Trophoblast cell (in vitro differentiated cells and primary cell): ENCODE data around the gene NCOR2.
A peak's percentile ranks its signal among the peaks of the same experiment; 100 is the strongest.

Experiments
- DNase-seq, 2 donors: peaks; one replicate each; pipeline ENCODE4 v3.0.0-alpha.2; 2016
- H2AFZ ChIP-seq: 2 replicates; pipeline ENCODE4 v1.6.1; 2013; ENCODE audit warnings: low read length, moderate library complexity, mild to moderate bottlenecking; ENCODE audit not compliant: insufficient read depth, poor library complexity
- H2AK5ac ChIP-seq: 2 replicates; pipeline ENCODE4 v1.6.1; 2013; ENCODE audit warnings: mild to moderate bottlenecking, low read length
- H2BK120ac ChIP-seq: 2 replicates; pipeline ENCODE4 v1.6.1; 2013; ENCODE audit warnings: low read length, mild to moderate bottlenecking, moderate library complexity; ENCODE audit not compliant: insufficient read depth, poor library complexity
- H2BK12ac ChIP-seq: 2 replicates; pipeline ENCODE4 v1.6.1; 2013; ENCODE audit warnings: mild to moderate bottlenecking, low read length, moderate library complexity
- H2BK5ac ChIP-seq: 2 replicates; pipeline ENCODE4 v1.6.1; 2013; ENCODE audit warnings: low read length, low read depth, moderate library complexity, mild to moderate bottlenecking; ENCODE audit not compliant: poor library complexity
- H3K14ac ChIP-seq: 2 replicates; pipeline ENCODE4 v1.6.1; 2013; ENCODE audit warnings: mild to moderate bottlenecking, low read length
- H3K18ac ChIP-seq: 2 replicates; pipeline ENCODE4 v1.6.1; 2013; ENCODE audit warnings: mild to moderate bottlenecking, low read length
- H3K23ac ChIP-seq: 2 replicates; pipeline ENCODE4 v1.6.1; 2013; ENCODE audit warnings: low read length
- H3K27ac ChIP-seq: 2 replicates; pipeline ENCODE4 v1.5.1; 2013; ENCODE audit warnings: low read depth, mild to moderate bottlenecking, inconsistent platforms, low read length, moderate library complexity
- H3K27me3 ChIP-seq: 2 replicates; pipeline ENCODE4 v1.6.1; 2013; ENCODE audit warnings: inconsistent platforms, mild to moderate bottlenecking, low read length, moderate library complexity; ENCODE audit not compliant: insufficient read depth
- H3K36me3 ChIP-seq, 2 experiments: 1 replicate in 1 of 2; 2 replicates in 1 of 2; pipeline ENCODE4 v1.6.1; 2013; ENCODE audit warnings: low read length in 2 of 2, mild to moderate bottlenecking in 2 of 2, moderate library complexity in 1 of 2; ENCODE audit not compliant: insufficient read depth in 2 of 2, control insufficient read depth in 1 of 2
- H3K4ac ChIP-seq: 2 replicates; pipeline ENCODE4 v1.6.1; 2013; ENCODE audit warnings: low read depth, mild to moderate bottlenecking, low read length, moderate library complexity
- H3K4me1 ChIP-seq, 2 experiments: 1 replicate in 1 of 2; 2 replicates in 1 of 2; pipeline ENCODE4 v1.6.1; 2013; ENCODE audit warnings: low read length in 2 of 2, mild to moderate bottlenecking in 2 of 2, moderate library complexity in 1 of 2; ENCODE audit not compliant: insufficient read depth in 2 of 2, control insufficient read depth in 1 of 2
- H3K4me2 ChIP-seq: 2 replicates; pipeline ENCODE4 v1.6.1; 2013; ENCODE audit warnings: inconsistent platforms, mild to moderate bottlenecking, low read length, moderate library complexity
- H3K4me3 ChIP-seq: 2 replicates; pipeline ENCODE4 v1.5.1; 2013; ENCODE audit warnings: mild to moderate bottlenecking, low read depth, low read length, inconsistent platforms
- H3K79me1 ChIP-seq: one replicate; pipeline ENCODE4 v1.6.1; 2013; ENCODE audit warnings: low read length
- H3K79me2 ChIP-seq: 2 replicates; pipeline ENCODE4 v1.6.1; 2013; ENCODE audit warnings: low read length, mild to moderate bottlenecking; ENCODE audit not compliant: control insufficient read depth, insufficient read depth, poor library complexity
- H3K9ac ChIP-seq: 2 replicates; pipeline ENCODE4 v1.6.1; 2013; ENCODE audit warnings: mild to moderate bottlenecking, low read length
- H3K9me3 ChIP-seq: 2 replicates; pipeline ENCODE4 v1.6.1; 2013; ENCODE audit warnings: low read depth, mild to moderate bottlenecking, control low read depth, inconsistent platforms, low read length; ENCODE audit not compliant: insufficient read depth
- H4K12ac ChIP-seq: 2 replicates; pipeline ENCODE4 v1.6.1; 2013; ENCODE audit warnings: low read depth, mild to moderate bottlenecking, low read length, moderate library complexity
- H4K8ac ChIP-seq: 2 replicates; pipeline ENCODE4 v1.6.1; 2013; ENCODE audit warnings: low read depth, mild to moderate bottlenecking, low read length, moderate library complexity
- H4K91ac ChIP-seq: one replicate; pipeline ENCODE4 v1.6.1; 2013; ENCODE audit warnings: low read depth, mild to moderate bottlenecking, low read length, moderate library complexity
- WGBS: extraction: QIAGEN DNeasy Blood & Tissue Kit; methylation state at CpG from one replicate; pipeline ENCODE4 v1.1.7; 2013; ENCODE audit warnings: missing lambda C conversion rate; ENCODE audit not compliant: insufficient read length, insufficient coverage; ENCODE audit errors: extremely low coverage; 5-methylcytosine and 5-hydroxymethylcytosine counted together

The NCOR2 gene

DNA sequence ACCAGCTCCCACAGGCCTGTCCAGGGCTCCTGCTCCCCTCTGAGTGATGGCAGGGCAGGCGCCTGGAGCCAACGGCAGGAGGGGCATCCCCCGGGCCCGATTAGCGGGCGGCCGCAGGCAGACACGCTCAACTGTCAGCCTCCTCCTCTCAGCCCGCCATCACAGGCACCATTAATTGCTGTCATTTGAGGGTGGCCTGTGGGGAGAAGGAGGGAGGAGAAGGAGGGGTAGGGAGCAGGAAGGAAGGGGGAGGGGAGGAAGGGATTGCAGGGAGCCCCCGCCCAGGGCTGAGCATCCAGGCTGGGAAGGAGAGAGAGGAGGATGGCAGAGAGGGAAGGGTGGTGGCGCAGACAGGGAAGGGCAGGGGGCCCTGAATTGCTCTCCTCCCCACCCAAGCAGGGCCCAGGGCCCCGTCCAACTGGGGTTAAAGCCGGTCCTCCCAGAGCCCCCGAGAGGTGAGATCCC, 36.1 kb downstream of the NCOR2 start:
- Histone ChIP-seq H3K4ac (peak overlapping the region; percentile 24), H3K18ac (peak overlapping the region; percentile 11), H3K23ac (no peak overlapping the region), H2BK5ac (no peak overlapping the region), H3K4me2 (no peak overlapping the region), H3K79me2 (peaks cover 1% of the 10 kb centered on the region), H4K8ac (no peak overlapping the region), H2BK120ac (no peak overlapping the region), H3K14ac (no peak overlapping the region), H3K4me1 (peaks cover 4 to 28% of the 10 kb centered on the region in 2 experiments), H4K91ac (no peak overlapping the region), H3K27ac (no peak overlapping the region), H2BK12ac (no peak overlapping the region), H2AFZ (no peak overlapping the region), H2AK5ac (no peak overlapping the region), H3K4me3 (no peak overlapping the region), H3K9me3 (no peaks in the 10 kb centered on the region), H3K27me3 (no peaks in the 10 kb centered on the region), H3K79me1 (peaks cover 2% of the 10 kb centered on the region), H4K12ac (no peak overlapping the region), H3K9ac (no peak overlapping the region), H3K36me3 (peaks cover 2 to 8% of the 10 kb centered on the region in 2 experiments)
- no peak for DNase-seq
- no CpG with 5 or more reads among the region's 14 CpGs for WGBS

DNA sequence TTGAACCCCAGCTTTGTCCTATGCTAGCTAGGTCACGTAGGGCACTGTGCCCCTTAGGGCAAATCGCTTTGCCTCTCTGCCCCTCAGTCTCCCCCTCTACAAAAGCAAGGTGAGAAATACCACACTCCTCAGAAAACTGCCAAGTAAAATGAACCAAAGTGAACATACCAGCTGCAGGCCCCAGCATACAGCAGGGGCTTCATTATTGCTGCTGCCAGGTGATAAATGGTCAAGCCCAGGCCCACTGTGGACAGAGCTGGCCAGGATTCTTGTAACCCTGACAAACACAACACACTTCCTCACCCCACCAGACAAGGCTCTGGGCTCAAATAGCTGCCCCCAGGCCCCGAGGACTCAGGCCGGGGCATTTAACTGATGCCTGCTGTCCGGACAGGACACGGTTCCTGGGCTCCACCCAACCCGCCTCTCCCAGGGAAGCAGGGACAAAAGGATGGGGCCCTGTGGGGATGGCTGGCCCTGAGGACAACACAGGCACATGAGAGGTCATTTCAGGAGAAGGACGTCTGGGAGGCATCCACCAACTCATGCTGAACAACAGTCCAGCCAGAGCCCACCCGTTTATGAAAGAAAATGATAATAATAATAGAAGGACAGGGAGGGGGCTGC, 36.7 kb downstream of the NCOR2 start:
- peak overlapping the region; percentile 50 for H3K4ac ChIP-seq
- peaks cover 2 to 12% of the 10 kb centered on the region in 2 experiments for H3K36me3 ChIP-seq
- H3K18ac ChIP-seq: peak overlapping the region; percentile 16
- H3K4me1 ChIP-seq: peaks cover 4 to 28% of the 10 kb centered on the region in 2 experiments
- no peak overlapping the region for H3K9ac ChIP-seq
- H3K23ac ChIP-seq: no peak overlapping the region
- H3K9me3 ChIP-seq: no peaks in the 10 kb centered on the region
- no peak overlapping the region for H2BK12ac ChIP-seq
- WGBS: no CpG with 5 or more reads among the region's 9 CpGs
- peaks cover 2% of the 10 kb centered on the region for H3K79me1 ChIP-seq
- H3K4me3 ChIP-seq: no peak overlapping the region
- no peak overlapping the region for H2BK5ac ChIP-seq
- no peak overlapping the region for H4K91ac ChIP-seq
- H2AFZ ChIP-seq: no peak overlapping the region
- H3K79me2 ChIP-seq: peaks cover 1% of the 10 kb centered on the region
- H3K4me2 ChIP-seq: no peak overlapping the region
- no peak overlapping the region for H3K14ac ChIP-seq
- H4K12ac ChIP-seq: no peak overlapping the region
- DNase-seq: no peak
- no peak overlapping the region for H2AK5ac ChIP-seq
- H3K27ac ChIP-seq: no peak overlapping the region
- H4K8ac ChIP-seq: no peak overlapping the region
- no peak overlapping the region for H2BK120ac ChIP-seq
- no peaks in the 10 kb centered on the region for H3K27me3 ChIP-seq

GRCh38 chr12:124529565-124530276, 37.7 kb downstream of the NCOR2 start:
- no peak overlapping the region for H3K14ac ChIP-seq
- no peak overlapping the region for H2BK12ac ChIP-seq
- H3K36me3 ChIP-seq: peaks cover 0 to 17% of the 10 kb centered on the region in 2 experiments
- H2BK120ac ChIP-seq: no peak overlapping the region
- peaks cover 1% of the 10 kb centered on the region for H3K79me2 ChIP-seq
- H3K18ac ChIP-seq: no peak overlapping the region
- no peak overlapping the region for H3K23ac ChIP-seq
- no peaks in the 10 kb centered on the region for H3K27me3 ChIP-seq
- H2AK5ac ChIP-seq: no peak overlapping the region
- H4K12ac ChIP-seq: no peak overlapping the region
- no peak overlapping the region for H3K4me3 ChIP-seq
- no peak overlapping the region for H3K4me2 ChIP-seq
- H2AFZ ChIP-seq: no peak overlapping the region
- no peak for DNase-seq
- H3K4me1 ChIP-seq: peaks cover 4 to 20% of the 10 kb centered on the region in 2 experiments
- H3K9me3 ChIP-seq: peaks cover 2% of the 10 kb centered on the region
- H3K9ac ChIP-seq: no peak overlapping the region
- no peak overlapping the region for H2BK5ac ChIP-seq
- H3K27ac ChIP-seq: no peak overlapping the region
- WGBS: no CpG with 5 or more reads among the region's 6 CpGs
- H4K8ac ChIP-seq: no peak overlapping the region
- H3K79me1 ChIP-seq: peaks cover 2% of the 10 kb centered on the region
- H3K4ac ChIP-seq: peak overlapping the region; percentile 62
- no peak overlapping the region for H4K91ac ChIP-seq

GRCh38 chr12:124527861-124528561, 39.4 kb downstream of the NCOR2 start:
- H2BK120ac ChIP-seq: no peak overlapping the region
- no peak overlapping the region for H3K4me2 ChIP-seq
- WGBS: no CpG with 5 or more reads among the region's 20 CpGs
- H4K8ac ChIP-seq: no peak overlapping the region
- H2AK5ac ChIP-seq: no peak overlapping the region
- H3K79me1 ChIP-seq: peaks cover 2% of the 10 kb centered on the region
- peak overlapping the region; percentile 33 for H3K18ac ChIP-seq
- no peak overlapping the region for H2BK12ac ChIP-seq
- no peak overlapping the region for H2AFZ ChIP-seq
- H2BK5ac ChIP-seq: no peak overlapping the region
- no peak for DNase-seq
- no peak overlapping the region for H4K91ac ChIP-seq
- peaks cover 2% of the 10 kb centered on the region for H3K9me3 ChIP-seq
- no peak overlapping the region for H3K27ac ChIP-seq
- H3K4ac ChIP-seq: peak overlapping the region; percentile 32
- peaks cover 8 to 17% of the 10 kb centered on the region in 2 experiments for H3K4me1 ChIP-seq
- no peak overlapping the region for H3K14ac ChIP-seq
- peaks cover 0 to 13% of the 10 kb centered on the region in 2 experiments for H3K36me3 ChIP-seq
- H3K4me3 ChIP-seq: no peak overlapping the region
- no peaks in the 10 kb centered on the region for H3K27me3 ChIP-seq
- no peak overlapping the region for H4K12ac ChIP-seq
- H3K9ac ChIP-seq: no peak overlapping the region
- peaks cover 1% of the 10 kb centered on the region for H3K79me2 ChIP-seq
- H3K23ac ChIP-seq: no peak overlapping the region
